Endometrial microvascular endothelial cells (primary cell): ENCODE measurements around the gene H2AZ2. TPM values are rescaled to one million over a fixed set of nuclear protein-coding genes. Genes with fewer than 3 reads are reported as not detected.
"Not testable (repeated sequence)": the region's sequence is repeated elsewhere in the genome, so short reads cannot be mapped to it uniquely, and the experiment has no call there.

Experiments used
- in situ Hi-C: cut with HindIII; loops from 2 replicates; pipeline ENCODE4 v1.10.0; 2017; ENCODE audit warnings: low sequenced_read_pairs, low pct_unique_long_range_greater_than_20kb; ENCODE audit errors: inconsistent ontology term
- total RNA-seq: library from RNA; depleted of rRNA; stranded (reverse); fragments of >200 nt; gene quantifications from one replicate; pipeline ENCODE4 v1.2.3, GENCODE V29; 2015; ENCODE audit errors: inconsistent ontology term

The H2AZ2 gene
- total RNA-seq, 1 donor from 2014 or later = 181 TPM

- in situ Hi-C loops = no loop called here
These were observed 24.9 kb upstream of the H2AZ2 start for GRCh38 chr7:44872787-44873186.

GRCh38 chr7:44871918-44872317 lies 24.0 kb upstream of the H2AZ2 start:
- in situ Hi-C loops = not testable (repeated sequence)

GRCh38 chr7:44870780-44871179 lies 22.9 kb upstream of the H2AZ2 start:
- in situ Hi-C loops = not testable (repeated sequence)

GRCh38 chr7:44870336-44870735 lies 22.4 kb upstream of the H2AZ2 start:
- in situ Hi-C loops = not testable (repeated sequence)

GRCh38 chr7:44867073-44867995 lies 19.4 kb upstream of the H2AZ2 start:
- in situ Hi-C loops = no loop called here

- in situ Hi-C loops = not testable (repeated sequence)
These were observed 14.1 kb upstream of the H2AZ2 start for GRCh38 chr7:44861949-44862348.

GRCh38 chr7:44858161-44858560 lies 10.3 kb upstream of the H2AZ2 start:
- in situ Hi-C loops = no loop called here

- in situ Hi-C loops = no loop called here
These were observed 6.9 kb upstream of the H2AZ2 start for GRCh38 chr7:44854644-44855364.

GRCh38 chr7:44853391-44853790 lies 5.5 kb upstream of the H2AZ2 start:
- in situ Hi-C loops = no loop called here

GRCh38 chr7:44852590-44852989 lies 4.7 kb upstream of the H2AZ2 start:
- in situ Hi-C loops = no loop called here

- in situ Hi-C loops = no loop called here
These were observed 2.1 kb upstream of the H2AZ2 start for GRCh38 chr7:44849885-44850544.

- in situ Hi-C loops = no loop called here
These were observed 1.5 kb upstream of the H2AZ2 start for GRCh38 chr7:44849259-44849884.

- in situ Hi-C loops = no loop called here
These were observed 373 bp downstream of the H2AZ2 start for GRCh38 chr7:44847509-44847919.

GRCh38 chr7:44846816-44847508 lies 925 bp downstream of the H2AZ2 start:
- in situ Hi-C loops = no loop called here

GRCh38 chr7:44846390-44846789 lies 1.5 kb downstream of the H2AZ2 start:
- in situ Hi-C loops = not testable (repeated sequence)

GRCh38 chr7:44845451-44845850 lies 2.4 kb downstream of the H2AZ2 start:
- in situ Hi-C loops = no loop called here

GRCh38 chr7:44843440-44843839 lies 4.4 kb downstream of the H2AZ2 start:
- in situ Hi-C loops = not testable (repeated sequence)

- in situ Hi-C loops = not testable (repeated sequence)
These were observed 5.2 kb downstream of the H2AZ2 start for GRCh38 chr7:44842675-44843074.

GRCh38 chr7:44838751-44839150 lies 9.1 kb downstream of the H2AZ2 start:
- in situ Hi-C loops = no loop called here
